Omental fat pad (tissue), 4 donors: ENCODE results near the gene PLEK. TPM values are rescaled to one million over a fixed set of nuclear protein-coding genes. Genes with fewer than 3 reads are reported as not detected.

Source experiments
- ATAC-seq: fragments of 150-250 bp; one replicate; pipeline ENCODE4 v1.9.1; 2016; ENCODE audit warnings: mild to moderate bottlenecking, moderate library complexity; ENCODE audit not compliant: low FRiP score
- DNase-seq: peaks from one replicate; pipeline ENCODE4 v3.0.0-alpha.2; 2019; ENCODE audit warnings: low spot score
- total RNA-seq, 4 donors: library from RNA; depleted of rRNA; stranded (reverse); fragments of >200 nt; gene quantifications; one replicate each; pipeline ENCODE4 v1.1.0, GENCODE V29; 2016
- TF ChIP-seq, protein P1 (sequence below), 3 donors: fragments of 450-650 bp; IDR thresholded peaks; one replicate each; pipeline ENCODE4 v1.5.1; 2016 to 2017; ENCODE audit warnings: antibody characterized with exemption in 3 of 3, mild to moderate bottlenecking in 3 of 3, moderate library complexity in 2 of 3

Gene PLEK
- total RNA-seq, 4 donors from 2014 or later = 16.9 to 55.1 (median 31.9) TPM

DNA sequence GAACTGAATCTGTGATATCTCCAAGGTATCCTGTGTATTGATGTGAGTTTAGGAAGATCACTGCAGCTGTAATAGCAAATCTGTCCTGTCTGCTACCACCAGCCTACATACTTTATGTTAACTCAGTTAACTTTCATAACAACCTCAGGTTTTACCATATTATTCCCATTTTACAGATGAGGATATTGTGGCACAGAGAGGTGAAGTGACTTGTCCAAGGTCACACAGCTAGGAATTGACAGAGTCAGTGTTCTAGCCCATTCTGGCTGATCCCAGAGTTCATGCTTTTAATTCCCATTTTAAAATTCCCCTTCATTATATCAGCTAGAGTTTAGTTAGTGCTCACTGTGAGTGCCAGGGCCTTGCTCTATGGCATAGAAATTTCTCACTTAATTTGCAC is 49.4 kb downstream of the PLEK start:
- TF ChIP-seq, protein P1, sequence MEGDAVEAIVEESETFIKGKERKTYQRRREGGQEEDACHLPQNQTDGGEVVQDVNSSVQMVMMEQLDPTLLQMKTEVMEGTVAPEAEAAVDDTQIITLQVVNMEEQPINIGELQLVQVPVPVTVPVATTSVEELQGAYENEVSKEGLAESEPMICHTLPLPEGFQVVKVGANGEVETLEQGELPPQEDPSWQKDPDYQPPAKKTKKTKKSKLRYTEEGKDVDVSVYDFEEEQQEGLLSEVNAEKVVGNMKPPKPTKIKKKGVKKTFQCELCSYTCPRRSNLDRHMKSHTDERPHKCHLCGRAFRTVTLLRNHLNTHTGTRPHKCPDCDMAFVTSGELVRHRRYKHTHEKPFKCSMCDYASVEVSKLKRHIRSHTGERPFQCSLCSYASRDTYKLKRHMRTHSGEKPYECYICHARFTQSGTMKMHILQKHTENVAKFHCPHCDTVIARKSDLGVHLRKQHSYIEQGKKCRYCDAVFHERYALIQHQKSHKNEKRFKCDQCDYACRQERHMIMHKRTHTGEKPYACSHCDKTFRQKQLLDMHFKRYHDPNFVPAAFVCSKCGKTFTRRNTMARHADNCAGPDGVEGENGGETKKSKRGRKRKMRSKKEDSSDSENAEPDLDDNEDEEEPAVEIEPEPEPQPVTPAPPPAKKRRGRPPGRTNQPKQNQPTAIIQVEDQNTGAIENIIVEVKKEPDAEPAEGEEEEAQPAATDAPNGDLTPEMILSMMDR (IDR thresholded peaks at IDR 0.05) = no peak
- ATAC-seq (no peak), DNase-seq (no peak)

DNA sequence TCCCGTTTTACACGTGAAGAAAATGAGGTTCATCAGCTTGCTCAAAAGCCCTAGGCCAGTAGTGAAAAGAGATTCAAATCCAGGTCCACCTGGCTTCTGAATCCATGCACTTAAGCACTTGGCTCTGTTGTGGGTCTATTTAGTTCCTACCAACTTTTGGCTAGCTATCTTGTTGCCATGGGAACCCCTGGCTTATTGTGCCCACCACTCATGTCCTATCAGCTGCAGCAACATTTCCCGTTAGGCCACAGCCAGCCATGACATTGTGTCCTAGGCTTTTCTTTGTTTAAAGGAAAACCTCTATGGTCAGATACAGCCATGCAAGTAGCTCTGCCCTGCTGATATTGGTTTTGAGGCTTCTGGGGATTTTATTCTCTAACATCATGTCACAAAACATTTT is 49.8 kb downstream of the PLEK start:
- ATAC-seq (no peak), DNase-seq (no peak)
- TF ChIP-seq, protein P1 (IDR thresholded peaks at IDR 0.05) = no peak

DNA sequence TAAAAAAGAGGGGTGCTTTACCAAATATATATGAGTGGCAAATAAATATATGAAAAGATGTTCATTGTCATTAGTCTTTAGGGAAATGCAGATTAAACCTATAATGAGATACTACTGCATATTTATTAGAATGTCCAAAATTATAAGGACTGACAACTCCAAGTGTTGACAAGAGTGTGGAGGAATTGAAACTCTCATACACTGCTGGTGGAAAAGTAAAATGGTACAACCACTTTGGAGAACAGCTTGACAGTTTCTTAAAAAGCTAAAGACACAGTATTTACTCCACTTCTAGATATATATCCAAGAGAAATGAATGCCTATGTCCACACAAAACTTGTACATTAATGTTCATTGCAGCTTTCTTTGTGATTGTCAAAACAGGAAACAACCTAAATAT is 50.4 kb downstream of the PLEK start:
- no peak for ATAC-seq
- DNase-seq = no peak
- TF ChIP-seq, protein P1 (IDR thresholded peaks at IDR 0.05) = no peak

DNA sequence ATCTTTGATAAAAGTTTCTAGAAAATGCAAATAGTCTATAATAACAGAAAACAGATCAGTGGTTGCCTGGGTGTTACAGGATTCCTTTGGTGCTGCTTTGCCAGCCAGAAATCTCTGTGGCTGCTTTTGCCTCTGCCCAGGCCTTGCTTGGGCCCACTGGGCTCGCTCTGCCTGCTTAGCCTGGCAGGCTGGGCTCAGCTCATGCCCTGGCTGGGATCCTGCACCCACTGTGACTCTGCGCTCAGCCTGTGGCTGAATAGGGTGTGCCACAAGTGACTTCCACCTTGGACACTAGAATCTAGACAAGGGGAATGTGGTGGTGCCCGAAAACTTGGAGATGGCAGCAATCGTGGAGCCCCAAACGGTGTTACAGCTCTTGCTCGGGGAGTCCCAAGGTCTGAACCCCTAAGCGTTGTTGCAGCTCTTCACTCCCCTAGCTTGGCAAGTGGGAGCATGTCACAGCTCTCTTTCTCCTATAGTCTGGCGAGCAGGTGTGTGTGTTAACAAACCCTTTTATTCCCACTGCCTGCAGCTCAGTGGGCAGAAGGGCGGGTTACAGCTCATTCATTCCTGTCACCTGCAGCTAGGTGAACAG is 51.1 kb downstream of the PLEK start:
- no peak for ATAC-seq
- no peak for DNase-seq
- TF ChIP-seq, protein P1 (IDR thresholded peaks at IDR 0.05) = no peak

DNA sequence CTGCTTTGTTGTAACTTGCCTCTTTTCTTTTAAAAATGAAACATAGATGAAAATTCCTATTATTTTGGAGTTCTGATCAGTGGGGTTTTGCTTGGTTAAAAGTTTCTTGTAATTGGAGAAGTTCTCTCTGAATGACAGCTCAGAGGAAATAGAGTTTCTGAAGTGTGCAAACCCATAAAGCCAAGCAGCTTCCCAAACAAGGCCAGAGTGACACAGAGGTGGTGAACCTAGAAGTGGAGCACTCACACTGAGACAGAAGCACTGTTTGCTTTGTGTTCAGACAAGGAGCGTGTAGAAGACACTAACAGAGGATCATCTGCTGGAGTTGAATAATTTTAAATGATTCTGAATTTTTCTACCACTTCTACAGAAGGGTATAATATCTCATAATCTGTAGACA is 52.8 kb downstream of the PLEK start:
- TF ChIP-seq, protein P1 (IDR thresholded peaks at IDR 0.05) = no peak
- no peak for ATAC-seq
- no peak for DNase-seq

DNA sequence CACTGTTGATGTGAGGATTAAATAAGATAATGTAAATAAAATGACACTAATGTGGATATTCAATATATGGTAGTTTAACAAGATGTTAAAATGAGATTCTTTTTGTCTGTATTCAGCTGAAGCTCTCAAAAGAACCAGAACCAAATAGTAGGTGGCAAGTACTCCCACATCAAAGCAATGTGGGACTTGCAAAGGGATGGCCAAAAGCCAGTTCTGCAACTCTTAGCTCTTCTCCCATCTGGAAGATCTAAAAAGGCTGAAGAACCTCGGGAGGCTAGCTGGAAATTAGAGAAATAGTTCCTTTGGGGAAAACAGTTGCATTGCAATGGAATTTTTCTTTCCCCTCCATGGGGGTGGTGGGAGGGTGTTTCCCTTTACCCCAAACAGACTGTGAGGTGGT is 53.3 kb downstream of the PLEK start:
- TF ChIP-seq, protein P1 (IDR thresholded peaks at IDR 0.05) = no peak
- ATAC-seq = no peak
- no peak for DNase-seq

DNA sequence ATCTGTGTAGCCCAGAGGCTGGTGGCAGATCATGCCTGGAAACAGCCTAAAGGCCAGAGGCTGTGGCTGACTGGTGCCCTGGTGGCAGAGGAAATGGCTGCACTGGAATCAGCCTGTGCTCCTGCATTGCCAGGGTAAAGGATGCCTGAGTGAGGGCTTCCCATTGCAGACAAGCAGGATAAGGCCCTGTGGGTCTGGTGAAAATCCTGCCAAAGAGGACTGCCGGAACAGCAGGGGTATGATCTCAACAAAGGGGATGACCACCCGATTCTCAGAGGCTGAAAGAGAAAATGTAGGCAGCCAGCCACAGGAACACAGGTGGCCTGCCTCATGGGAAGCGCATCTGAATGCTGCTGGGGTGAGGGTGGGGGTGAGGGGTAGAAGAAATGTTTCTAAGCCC is 53.8 kb downstream of the PLEK start:
- no peak for DNase-seq
- ATAC-seq = no peak
- TF ChIP-seq, protein P1 (IDR thresholded peaks at IDR 0.05) = no peak
